ENCODE results near the gene FHOD3. TPM values are rescaled to one million over a fixed set of nuclear protein-coding genes. Genes with fewer than 3 reads are reported as not detected.

The FHOD3 gene
- total and polyA plus RNA-seq, 2 of the 8 experiments (the other 6 are each of a cell fraction or from before 2014, with no cell fraction given), result 9.7 to 10.5 TPM

DNA sequence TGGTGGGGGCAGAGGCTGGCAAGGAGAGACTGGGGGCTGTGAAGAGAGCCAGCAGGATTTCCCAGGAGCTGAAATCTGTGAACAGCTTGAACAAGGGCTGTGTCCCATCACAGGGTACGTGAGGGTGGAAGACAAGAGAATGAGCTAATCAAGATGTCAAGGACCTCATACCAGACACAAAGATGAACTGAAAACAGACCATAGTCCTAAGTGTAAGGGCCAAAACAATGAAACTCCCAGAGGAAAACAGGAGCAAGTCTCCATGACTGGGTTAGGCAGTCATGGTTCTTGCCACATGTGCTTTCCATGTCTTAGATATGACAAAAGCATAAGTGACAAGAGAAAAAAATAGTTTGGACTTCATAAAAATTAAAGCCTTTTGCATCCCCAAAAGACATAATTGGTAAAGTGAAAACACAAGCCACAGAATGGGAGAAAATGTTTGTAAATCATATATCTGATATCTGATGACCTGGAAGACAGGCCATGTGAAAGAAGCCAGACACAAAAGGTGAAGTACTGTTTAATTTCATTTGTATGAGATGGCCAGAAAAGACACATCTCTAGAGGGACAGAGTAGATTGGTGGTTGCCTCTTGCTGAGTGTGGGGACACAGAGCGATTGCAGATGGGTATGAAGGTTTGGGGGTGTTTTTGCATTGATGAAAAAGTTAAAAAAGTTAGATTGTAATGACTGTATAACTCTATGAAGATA is 67.6 kb downstream of the FHOD3 start (continued):
- TF ChIP-seq CHD7 (IDR thresholded peaks at IDR 0.05; ENCODE audit: insufficient replicate concordance, low read length) (no peak), POLR2A (IDR thresholded peaks at IDR 0.05; ENCODE audit: control extremely low read depth in 1 of 2, low read depth in 2 of 2, low read length in 2 of 2) (no peak), EZH2 (IDR thresholded peaks at IDR 0.05; ENCODE audit: low read depth, low read length, severe bottlenecking) (no peak), GTF2F1 (IDR thresholded peaks at IDR 0.05; ENCODE audit: borderline replicate concordance, low read depth, low read length) (no peak)
